Retina (tissue), 1 donor: Measurements from ENCODE around the gene HSD17B11.
"Not testable (repeated sequence)": the region's sequence is repeated elsewhere in the genome, so short reads cannot be mapped to it uniquely, and the experiment has no call there.

Experiments used
- DNase-seq: peaks from one replicate; pipeline ENCODE4 v3.0.0-alpha.2; 2016

The HSD17B11 gene

GRCh38 chr4:87390891-87391575 lies at the start of gene HSD17B11:
TSS of gene HSD17B11 (minus strand) at chr4:87391188. CDS start at chr4:87391070, 118 bp downstream.
- peak; percentile 93 for DNase-seq

- DNase-seq: no peak
These were observed 42.4 kb upstream of the HSD17B11 start for GRCh38 chr4:87433342-87433741.

- DNase-seq: no peak
These were observed 39.0 kb upstream of the HSD17B11 start for GRCh38 chr4:87430038-87430437.

GRCh38 chr4:87428979-87429378 lies 38.0 kb upstream of the HSD17B11 start:
- no peak for DNase-seq

GRCh38 chr4:87427518-87427868 lies 36.5 kb upstream of the HSD17B11 start:
- no peak for DNase-seq

- DNase-seq: no peak
These were observed 36.0 kb upstream of the HSD17B11 start for GRCh38 chr4:87426865-87427517.

GRCh38 chr4:87425711-87426110 lies 34.7 kb upstream of the HSD17B11 start:
- DNase-seq: no peak

- not testable (repeated sequence) for DNase-seq
These were observed 33.1 kb upstream of the HSD17B11 start for GRCh38 chr4:87424099-87424543.

- no peak for DNase-seq
These were observed 32.5 kb upstream of the HSD17B11 start for GRCh38 chr4:87423317-87424098.

GRCh38 chr4:87422104-87423052 lies 31.4 kb upstream of the HSD17B11 start, which contains the start of gene NUDT9:
TSS of gene NUDT9 (plus strand) at chr4:87422573. CDS start at chr4:87422906, 333 bp downstream.
- peak; percentile 99 for DNase-seq

- no peak for DNase-seq
These were observed 29.4 kb upstream of the HSD17B11 start for GRCh38 chr4:87420276-87420830.

- no peak for DNase-seq
These were observed 28.7 kb upstream of the HSD17B11 start for GRCh38 chr4:87419578-87420249.

- DNase-seq: not testable (repeated sequence)
These were observed 27.4 kb upstream of the HSD17B11 start for GRCh38 chr4:87418410-87418809.

- no peak for DNase-seq
These were observed 26.0 kb upstream of the HSD17B11 start for GRCh38 chr4:87416965-87417364.

- DNase-seq: no peak
These were observed 23.8 kb upstream of the HSD17B11 start for GRCh38 chr4:87414816-87415215.

GRCh38 chr4:87410679-87411078 lies 19.7 kb upstream of the HSD17B11 start:
- no peak for DNase-seq

- no peak for DNase-seq
These were observed 19.2 kb upstream of the HSD17B11 start for GRCh38 chr4:87410157-87410556.

GRCh38 chr4:87409420-87409939 lies 18.5 kb upstream of the HSD17B11 start:
- DNase-seq: no peak

GRCh38 chr4:87406902-87407301 lies 15.9 kb upstream of the HSD17B11 start:
- DNase-seq: not testable (repeated sequence)

GRCh38 chr4:87406462-87406861 lies 15.5 kb upstream of the HSD17B11 start:
- DNase-seq: no peak

- no peak for DNase-seq
These were observed 14.3 kb upstream of the HSD17B11 start for GRCh38 chr4:87405211-87405820.
